HS-5 (cell line): ENCODE results near the gene MGAT5B.

Experiments used
- DNase-seq: peaks from one replicate; pipeline ENCODE4 v3.0.0-alpha.2; 2012; ENCODE audit warnings: low read depth

The MGAT5B gene

DNA sequence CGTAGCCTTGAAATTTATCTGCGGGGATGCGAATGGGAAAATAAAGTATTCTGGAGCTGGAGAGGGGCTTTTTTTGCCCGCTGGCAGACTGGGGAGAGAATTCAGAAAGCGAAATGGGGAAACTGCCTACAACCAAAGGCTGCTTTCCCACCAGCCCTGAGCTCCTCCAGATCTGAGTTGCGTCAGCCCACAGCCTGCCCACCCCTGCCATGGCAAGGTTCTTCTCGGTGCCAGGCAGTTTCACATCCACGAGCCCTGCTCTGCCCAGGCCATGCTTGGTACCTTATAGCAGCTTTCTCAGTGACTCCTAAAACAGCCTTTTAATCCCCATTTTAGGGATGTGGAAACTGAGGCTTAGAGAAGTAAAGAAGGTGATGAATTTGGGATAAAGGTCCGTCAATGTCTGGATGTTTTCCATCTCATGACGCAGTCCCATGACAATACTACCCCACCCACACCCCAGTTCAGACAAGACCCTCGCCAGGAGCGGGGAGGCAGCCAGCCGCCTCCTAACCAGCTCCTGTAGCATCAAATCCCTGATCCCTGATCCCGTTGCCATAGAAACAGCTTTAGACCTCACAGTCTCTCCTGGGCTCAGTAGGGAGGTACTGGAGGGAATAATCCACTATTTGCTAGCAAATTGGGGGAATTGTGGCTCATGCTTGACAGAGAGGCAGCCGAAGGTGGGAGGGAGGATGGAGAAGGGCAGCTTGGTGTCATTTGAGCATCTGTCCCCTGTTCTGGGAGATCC lies 113.5 kb downstream of the MGAT5B start:
- no peak for DNase-seq

DNA sequence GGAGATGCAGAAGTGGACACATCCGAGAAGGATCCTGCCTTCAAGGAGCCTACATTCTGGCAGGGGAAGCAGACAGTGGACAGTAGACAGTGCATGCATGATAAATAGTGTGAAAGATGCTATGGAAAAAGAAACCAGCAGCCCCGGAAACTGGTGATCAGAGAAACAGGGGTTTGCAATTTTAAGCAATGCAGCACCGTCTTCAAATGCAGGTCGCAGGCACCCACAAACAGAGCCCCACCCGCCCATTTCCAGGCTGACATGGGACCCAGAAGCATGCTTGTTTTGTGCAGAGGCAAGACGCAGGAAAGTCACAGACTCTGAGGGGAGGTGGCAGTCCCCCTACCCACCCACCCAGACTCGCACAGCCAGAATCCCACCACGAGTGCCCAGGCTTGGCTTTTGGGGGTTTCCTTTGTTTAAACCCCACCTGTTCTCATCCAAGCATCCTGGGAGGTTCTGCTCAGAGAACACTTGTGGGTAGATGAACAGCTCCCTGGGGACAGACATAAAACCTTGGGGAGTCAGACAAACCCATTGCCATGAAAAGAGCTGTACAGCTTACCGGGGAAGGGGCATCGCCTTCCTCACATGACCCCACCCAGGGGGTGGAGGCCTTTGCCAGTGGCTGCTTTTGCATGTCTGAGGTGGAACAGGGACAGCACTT lies 114.3 kb downstream of the MGAT5B start:
- no peak for DNase-seq

DNA sequence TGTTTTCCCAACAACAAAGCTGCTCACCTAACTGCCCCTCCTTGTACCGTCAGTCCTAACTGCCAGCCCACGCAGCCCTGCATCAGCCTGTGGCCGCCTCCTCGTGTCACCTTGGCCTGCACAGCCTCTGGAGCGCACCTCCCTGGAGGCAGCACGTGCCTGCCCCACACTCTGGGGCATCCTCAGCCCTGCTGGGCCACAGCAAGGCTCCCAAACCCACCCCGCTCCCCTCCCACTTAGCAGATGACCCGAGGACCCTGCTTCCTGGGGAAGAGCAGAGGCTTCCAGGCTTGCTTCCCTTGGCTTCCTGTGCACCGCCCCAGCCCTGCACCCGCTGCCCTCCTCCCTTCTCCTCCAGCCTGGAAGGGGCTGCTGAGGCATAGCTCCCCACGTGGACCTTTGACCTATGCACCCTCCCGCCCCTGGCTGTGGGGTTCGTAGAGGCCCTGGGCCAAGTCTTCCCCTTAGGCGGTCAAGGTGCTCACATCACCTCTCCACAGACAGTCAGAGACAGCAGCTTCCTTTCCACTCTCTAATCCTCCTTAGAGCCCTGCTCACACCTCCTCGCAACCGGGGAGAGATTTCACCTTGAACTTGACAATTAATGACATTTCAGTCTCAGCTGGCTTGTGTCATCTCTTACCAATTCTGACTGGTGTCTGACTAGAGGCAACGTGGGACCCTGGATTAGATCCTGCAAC lies 115.0 kb downstream of the MGAT5B start:
- no peak for DNase-seq

DNA sequence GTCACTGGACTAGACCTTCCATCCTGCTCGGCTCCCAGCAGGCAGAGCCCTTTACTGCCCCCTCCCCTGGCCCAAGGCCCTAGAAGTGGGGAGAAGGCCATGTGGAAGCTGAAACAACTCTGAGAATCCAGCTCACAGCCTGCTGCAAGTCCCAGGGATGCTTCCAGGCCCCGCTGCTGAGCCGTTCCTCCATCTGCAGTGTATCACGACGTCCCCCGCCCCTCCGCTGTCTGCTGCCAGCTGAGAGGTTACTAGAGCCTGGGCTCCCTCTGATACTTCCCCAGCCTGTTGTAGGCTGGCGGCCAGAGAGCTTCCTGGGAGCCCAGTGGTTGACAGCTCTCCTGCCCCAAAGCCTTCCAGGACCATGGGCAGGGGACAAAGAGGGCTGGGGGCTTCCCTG lies 118.2 kb downstream of the MGAT5B start:
- no peak for DNase-seq

DNA sequence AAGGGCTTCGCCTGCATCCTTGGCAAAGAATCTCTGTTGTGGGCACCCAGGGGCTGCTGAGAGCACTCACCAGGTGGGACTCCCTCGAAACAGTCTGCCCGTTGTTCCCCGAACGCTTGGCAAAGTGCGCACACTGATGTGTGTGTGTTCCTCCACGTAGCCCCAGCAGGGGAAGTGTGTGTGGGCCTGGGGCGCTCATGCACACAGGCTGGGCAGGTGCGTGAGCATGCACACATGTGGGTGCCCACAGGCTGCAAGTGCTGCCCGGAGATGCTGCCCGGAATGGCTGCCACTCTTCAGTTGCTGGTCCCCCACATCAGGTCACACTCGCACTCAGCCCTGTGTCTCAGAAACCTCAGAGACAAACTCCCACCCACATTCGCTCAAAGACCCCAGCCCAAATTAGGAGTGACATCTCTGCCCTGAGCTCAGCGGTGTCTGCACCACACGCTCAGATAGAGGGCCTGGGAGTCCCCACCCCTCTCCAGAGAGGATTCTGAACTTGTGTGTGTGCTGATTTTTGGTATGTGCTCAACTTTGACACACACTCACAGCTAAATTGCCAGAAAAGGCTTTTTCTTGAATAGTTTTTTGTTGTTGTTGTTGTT lies 119.4 kb downstream of the MGAT5B start:
- DNase-seq: no peak

DNA sequence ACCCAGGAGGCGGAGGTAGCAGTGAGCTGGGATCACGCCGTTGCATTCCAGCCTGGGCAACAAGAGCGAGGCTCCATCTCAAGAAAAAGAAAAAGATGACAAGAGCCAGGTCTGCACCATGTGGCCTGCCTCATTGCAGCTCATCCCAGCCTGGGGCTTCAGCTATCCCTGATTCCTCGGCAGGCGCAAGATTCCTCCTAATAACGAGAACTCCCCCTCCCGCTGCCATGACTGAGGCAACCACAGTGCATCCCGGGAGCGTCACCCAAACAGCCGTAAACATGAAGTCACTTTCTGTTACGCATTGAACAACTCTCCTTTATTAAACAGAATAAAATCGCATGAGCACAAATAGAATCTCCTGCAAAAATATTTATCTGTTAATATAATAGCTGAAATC lies 120.6 kb downstream of the MGAT5B start:
- no peak for DNase-seq

DNA sequence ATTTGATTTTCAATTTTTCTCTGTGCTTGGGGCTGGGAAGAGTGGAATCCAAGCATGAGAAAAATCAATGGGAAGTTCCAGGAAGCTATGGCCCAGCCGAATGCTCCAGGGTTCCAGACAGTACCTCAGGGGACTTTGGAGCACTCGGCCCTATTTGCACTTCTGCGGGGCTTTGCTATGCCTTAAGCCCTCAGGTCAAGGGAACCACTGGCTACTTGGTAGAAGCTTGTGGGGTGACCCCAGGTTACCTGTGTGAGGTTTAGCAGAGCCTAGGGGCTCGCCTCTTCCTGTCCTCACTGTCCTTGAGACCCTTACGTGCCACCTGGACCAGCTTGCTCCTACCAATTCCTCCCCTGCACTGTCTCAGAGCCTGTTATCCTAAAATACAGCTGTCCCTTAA lies 121.3 kb downstream of the MGAT5B start:
- no peak for DNase-seq

DNA sequence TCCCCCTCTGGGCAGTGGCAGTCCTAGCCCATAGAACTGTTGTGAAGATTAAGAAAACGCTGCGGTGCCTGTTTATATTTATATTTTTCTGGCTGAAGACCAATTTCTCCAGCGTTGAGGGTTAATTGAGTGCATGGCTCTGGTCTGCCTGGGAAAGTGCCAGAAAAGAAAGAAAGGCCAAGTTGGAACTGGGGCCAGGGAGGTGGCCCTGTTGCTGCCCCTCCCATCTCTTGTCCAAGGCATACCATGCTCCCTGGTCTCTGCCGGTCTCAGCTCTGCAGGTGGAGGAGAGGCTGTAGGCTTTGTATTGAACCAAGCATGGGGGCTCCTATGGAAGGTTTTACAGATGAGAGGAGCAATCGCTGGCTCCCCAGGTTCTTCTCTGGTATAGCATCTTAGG lies 124.7 kb downstream of the MGAT5B start:
- DNase-seq: no peak

DNA sequence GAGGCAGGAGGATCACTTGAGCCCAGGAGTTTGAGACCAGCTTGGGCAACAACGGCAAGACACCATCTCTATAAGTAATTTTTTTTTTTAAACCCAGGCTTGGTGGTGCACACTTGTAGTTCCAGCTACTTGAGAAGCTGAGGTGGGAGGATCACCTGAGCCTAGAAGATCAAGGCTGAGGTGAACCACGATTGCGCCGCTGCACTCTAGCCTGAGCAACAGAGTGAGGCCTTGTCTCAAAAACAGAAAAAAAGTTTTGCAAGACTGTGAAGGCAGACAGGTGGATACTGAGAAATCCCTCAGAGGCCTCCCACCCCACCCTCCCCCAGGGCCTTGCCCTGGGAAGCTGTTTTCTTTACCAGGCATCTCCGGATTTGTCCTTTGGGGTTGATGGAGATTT lies 125.4 kb downstream of the MGAT5B start:
- DNase-seq: no peak

DNA sequence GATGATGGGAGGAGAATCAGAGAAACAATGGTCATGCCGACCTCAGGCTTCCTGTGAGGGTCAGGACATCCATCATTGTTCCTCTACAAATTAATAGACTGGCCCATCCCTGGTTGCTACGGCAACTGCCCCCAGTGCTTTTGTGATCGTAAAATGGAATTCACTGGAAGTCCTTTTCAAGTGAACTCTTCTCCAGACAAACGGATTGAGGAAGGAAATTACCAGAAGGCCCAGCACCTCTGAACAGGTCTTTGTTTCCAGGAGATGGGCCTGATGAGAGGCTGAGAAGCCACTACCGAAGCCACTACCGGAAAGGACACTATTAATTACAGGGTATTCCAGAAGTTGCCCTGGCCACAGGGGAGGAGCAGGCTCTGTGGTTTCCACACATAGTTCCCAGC lies 126.0 kb downstream of the MGAT5B start:
- no peak for DNase-seq

DNA sequence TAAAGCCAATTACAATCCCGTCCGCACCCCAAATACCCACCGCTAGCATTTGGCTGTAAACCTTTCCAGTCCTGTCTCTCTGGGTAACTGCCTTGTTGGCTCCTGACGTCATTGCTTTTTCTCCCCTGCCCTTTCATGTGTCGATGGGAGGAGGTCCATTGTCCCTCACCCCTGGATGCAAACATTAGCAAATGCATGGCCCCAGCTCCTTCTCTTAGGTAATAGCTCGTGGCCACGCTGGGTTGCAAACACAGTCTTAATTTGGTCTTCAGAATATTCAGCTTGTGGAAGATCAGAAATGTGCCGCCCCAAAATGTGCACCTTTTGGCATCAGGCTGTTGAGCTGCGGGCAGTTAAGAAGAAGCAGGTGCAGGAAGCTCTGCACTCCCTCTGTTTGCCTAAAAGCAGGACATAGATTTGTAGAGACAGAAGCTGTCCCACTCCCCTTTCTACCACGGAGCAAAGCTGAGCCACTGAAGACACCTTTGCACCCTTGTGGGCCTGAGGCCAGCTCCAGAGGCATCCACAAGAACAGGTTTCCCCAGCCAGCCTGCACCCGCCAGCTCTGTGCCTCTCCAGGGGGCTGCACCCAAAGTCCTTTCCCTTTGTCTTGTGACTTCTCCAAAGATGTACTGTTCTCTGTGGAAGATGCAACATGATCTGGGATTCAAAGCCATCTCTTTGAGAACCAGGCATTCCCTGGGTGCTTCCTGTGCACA lies 127.3 kb downstream of the MGAT5B start:
- no peak for DNase-seq

DNA sequence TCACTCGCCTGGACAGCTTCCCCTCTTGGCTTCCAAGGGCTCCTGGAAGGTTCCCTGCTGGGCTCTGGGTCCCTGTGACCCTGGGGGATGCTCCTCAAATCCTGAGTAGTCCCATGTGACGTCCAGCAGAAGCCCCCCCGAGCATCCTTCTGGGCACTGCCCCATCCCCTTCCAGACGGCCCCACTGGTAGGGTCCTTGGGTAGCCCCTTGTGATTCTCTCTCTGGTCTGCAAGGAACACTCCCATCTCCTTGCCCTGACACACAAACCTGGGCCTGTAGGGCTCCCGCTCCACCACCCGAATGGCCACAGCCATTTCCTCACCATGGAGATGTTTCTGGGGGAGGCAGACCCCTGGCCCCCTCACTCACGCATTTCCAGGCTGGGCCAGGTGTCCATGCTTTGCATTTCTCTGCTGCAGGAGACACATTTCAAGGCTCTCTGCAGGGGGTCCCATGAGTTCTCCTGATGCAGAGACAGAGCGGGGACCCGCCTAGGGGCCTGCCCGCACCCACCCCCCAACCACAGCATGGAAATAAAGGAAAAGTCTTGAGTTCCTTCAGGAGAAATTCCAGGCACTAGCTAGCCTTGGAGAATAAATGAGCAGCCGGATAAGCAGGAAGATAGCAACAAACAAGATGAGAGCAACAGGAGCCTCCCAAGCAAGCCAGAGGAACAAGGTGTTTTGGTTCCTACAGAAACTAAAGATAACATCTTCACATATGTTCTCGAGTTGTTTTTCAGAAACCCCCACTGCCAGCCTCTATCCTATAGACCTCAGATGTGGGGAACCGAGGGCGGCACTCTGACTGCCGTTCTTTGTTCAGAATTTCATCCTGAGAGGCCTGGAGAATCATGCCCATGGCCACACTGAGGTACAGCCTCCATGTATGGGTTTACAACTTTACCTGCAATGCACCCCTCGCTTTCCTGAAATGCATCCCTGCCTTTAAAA lies 128.8 kb downstream of the MGAT5B start:
- DNase-seq: no peak

DNA sequence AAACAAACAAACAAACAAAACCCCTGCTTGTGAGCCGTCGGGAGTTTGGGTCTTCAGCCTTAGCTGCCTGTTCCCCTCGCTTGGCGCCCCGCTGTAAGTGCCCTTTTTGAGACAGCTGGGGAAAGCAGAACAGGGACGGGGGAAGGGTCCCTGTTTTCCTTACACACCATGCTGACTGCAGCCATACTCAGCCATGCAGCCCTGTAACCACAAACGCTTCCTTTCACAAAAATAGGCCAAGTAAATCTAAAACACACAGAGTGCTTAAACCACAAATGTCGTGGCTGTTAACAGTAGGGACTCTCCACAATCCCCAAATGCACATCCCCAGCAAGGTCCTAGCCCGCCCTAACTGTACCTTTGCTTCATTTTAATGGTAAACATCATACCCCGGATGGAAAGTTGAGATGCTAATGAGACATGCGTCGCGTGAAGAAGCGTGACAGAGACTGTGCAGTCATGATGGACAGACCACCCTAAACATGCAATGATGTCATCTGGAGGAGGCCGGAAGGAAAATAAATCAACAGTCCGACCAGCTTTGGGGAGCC lies 129.9 kb downstream of the MGAT5B start:
- DNase-seq: no peak

DNA sequence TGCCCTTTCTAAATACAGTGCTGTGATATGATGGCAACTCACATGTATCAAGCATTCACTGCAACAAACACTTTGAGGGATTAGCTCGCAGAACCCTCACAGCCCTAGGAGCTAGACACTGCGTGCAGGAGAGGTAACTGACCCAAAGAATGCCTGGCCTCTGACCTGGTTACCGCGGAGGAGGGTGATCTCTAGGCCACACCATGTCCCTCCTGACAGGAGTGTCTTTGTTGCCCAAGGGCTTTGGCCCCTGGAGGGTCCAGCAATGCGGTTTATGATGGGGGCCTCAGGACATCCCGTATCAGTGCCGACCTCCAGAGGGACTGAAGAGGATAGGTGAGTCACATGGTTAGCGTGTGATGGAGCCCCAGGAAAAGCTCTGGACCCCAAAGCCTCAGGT lies 130.6 kb downstream of the MGAT5B start:
- no peak for DNase-seq
